GM23338 (cell line): ENCODE measurements around the gene TMEM63B. TPM values are rescaled to one million over a fixed set of nuclear protein-coding genes. Genes with fewer than 3 reads are reported as not detected.

Experiments
- ATAC-seq: fragments of 200-7000 bp; cut with Tn5 transposase; 3 replicates; pipeline ENCODE4 v1.9.1; 2020
- DNase-seq: peaks from one replicate; pipeline ENCODE4 v3.0.0-alpha.2; 2015; ENCODE audit warnings: low spot score
- H2AFZ ChIP-seq: fragments of 200-600 bp; sonication (generic); 2 replicates; pipeline ENCODE4 v1.8.0; 2016; ENCODE audit warnings: antibody characterized with exemption, mild to moderate bottlenecking, moderate library complexity
- H3F3A ChIP-seq: fragments of 200-600 bp; sonication (generic); replicated peaks from 2 replicates; pipeline ENCODE4 v1.8.0; 2017; ENCODE audit warnings: antibody characterized with exemption, mixed run types, low read depth
- H3K27ac ChIP-seq: fragments of 200-600 bp; sonication (generic); 2 replicates; pipeline ENCODE4 v1.6.1; 2016; ENCODE audit warnings: low read depth
- H3K27me3 ChIP-seq: fragments of 200-600 bp; sonication (generic); 2 replicates; pipeline ENCODE4 v1.8.0; 2016; ENCODE audit warnings: mild to moderate bottlenecking, mixed run types, moderate library complexity; ENCODE audit not compliant: insufficient read depth
- H3K36me3 ChIP-seq: fragments of 200-600 bp; sonication (generic); 2 replicates; pipeline ENCODE4 v1.8.0; 2016; ENCODE audit warnings: mild to moderate bottlenecking; ENCODE audit not compliant: insufficient read depth
- H3K4me1 ChIP-seq: fragments of 200-600 bp; sonication (generic); 2 replicates; pipeline ENCODE4 v1.8.0; 2016; ENCODE audit warnings: mild to moderate bottlenecking, moderate library complexity; ENCODE audit not compliant: insufficient read depth
- H3K4me2 ChIP-seq: fragments of 200-600 bp; sonication (generic); 2 replicates; pipeline ENCODE4 v1.7.1; 2017; ENCODE audit warnings: mixed run types
- H3K4me3 ChIP-seq: fragments of 200-600 bp; sonication (generic); 2 replicates; pipeline ENCODE4 v1.6.1; 2016; ENCODE audit warnings: mixed run types
- H3K79me2 ChIP-seq: fragments of 200-600 bp; sonication (generic); replicated peaks from 2 replicates; pipeline ENCODE4 v1.8.0; 2017; ENCODE audit warnings: mild to moderate bottlenecking; ENCODE audit not compliant: insufficient read depth
- H3K9me2 ChIP-seq: fragments of 200-600 bp; sonication (generic); 2 replicates; pipeline ENCODE4 v1.8.0; 2017; ENCODE audit not compliant: insufficient read depth
- H4K20me1 ChIP-seq: fragments of 200-600 bp; sonication (generic); replicated peaks from 2 replicates; pipeline ENCODE4 v1.8.0; 2017; ENCODE audit warnings: mild to moderate bottlenecking; ENCODE audit not compliant: insufficient read depth
- H3K27ac Mint-ChIP-seq: 2 replicates; pipeline ENCODE4 v1.8.0; 2020; ENCODE audit warnings: inconsistent platforms, mild to moderate bottlenecking, moderate library complexity, mixed read lengths
- H3K27me3 Mint-ChIP-seq: 3 replicates; pipeline ENCODE4 v1.8.0; 2022; ENCODE audit warnings: low read depth, mild to moderate bottlenecking, moderate library complexity, mixed read lengths, inconsistent platforms; ENCODE audit not compliant: insufficient read depth, poor library complexity
- H3K36me3 Mint-ChIP-seq: 3 replicates; pipeline ENCODE4 v1.8.0; 2021; ENCODE audit warnings: low read depth, mild to moderate bottlenecking, inconsistent platforms, moderate library complexity, mixed read lengths
- H3K4me1 Mint-ChIP-seq: 3 replicates; pipeline ENCODE4 v1.8.0; 2020; ENCODE audit warnings: mild to moderate bottlenecking, inconsistent platforms, mixed read lengths
- H3K4me3 Mint-ChIP-seq: 3 replicates; pipeline ENCODE4 v1.8.0; 2021; ENCODE audit warnings: moderate library complexity, mild to moderate bottlenecking, inconsistent platforms, mixed read lengths
- H3K9me3 Mint-ChIP-seq: 3 replicates; pipeline ENCODE4 v1.8.0; 2020; ENCODE audit warnings: moderate library complexity, mild to moderate bottlenecking, inconsistent platforms, mixed read lengths
- CREB1 ChIP-seq: fragments of 250-450 bp; sonication (Bioruptor Pico); IDR thresholded peaks from 2 replicates; pipeline ENCODE4 v1.5.0; 2020; ENCODE audit warnings: low read depth, mild to moderate bottlenecking, moderate library complexity
- ETS1 ChIP-seq: IDR thresholded peaks from 2 replicates; pipeline ENCODE4 v1.6.1; 2016; ENCODE audit warnings: antibody characterized with exemption
- REST ChIP-seq: IDR thresholded peaks from one replicate; pipeline ENCODE4 v1.6.1; 2018; ENCODE audit warnings: antibody characterized with exemption; ENCODE audit not compliant: unreplicated experiment
- STAT1 ChIP-seq: IDR thresholded peaks from one replicate; pipeline ENCODE4 v1.6.1; 2016; ENCODE audit warnings: antibody characterized with exemption; ENCODE audit not compliant: unreplicated experiment
- ZNF331 ChIP-seq: fragments of 250-450 bp; sonication (Bioruptor Pico); IDR thresholded peaks from 2 replicates; pipeline ENCODE4 v1.5.0; 2020; ENCODE audit warnings: low read depth, mild to moderate bottlenecking, moderate library complexity
- ZNF462 ChIP-seq: fragments of 250-450 bp; sonication (Bioruptor Pico); IDR thresholded peaks from 2 replicates; pipeline ENCODE4 v1.5.0; 2020; ENCODE audit warnings: mild to moderate bottlenecking, moderate library complexity
- polyA plus RNA-seq: library from polyadenylated mRNA; unstranded; fragments of >200 nt; fragmentation: Nextera tagmentation; extraction: Ambion mirVana; gene quantifications from 2 replicates; pipeline ENCODE4 v1.2.1, GENCODE V29; 2016
- total RNA-seq: library from RNA; depleted of rRNA; stranded (reverse); fragments of >200 nt; shearing (Covaris generic); gene quantifications from 2 replicates; pipeline ENCODE4 v1.2.3, GENCODE V29; 2014
- TF ChIP-seq, protein P1 (sequence below), 2 experiments: fragments of 200-600 bp in 1 of 2; sonication (generic) in 1 of 2; conservative IDR thresholded peaks; 2 replicates each; pipeline versions ENCODE4 v1.5.1 to v1.6.1; 2016 to 2017; ENCODE audit warnings: antibody characterized with exemption in 2 of 2, low read depth in 2 of 2, mild to moderate bottlenecking in 2 of 2, moderate library complexity in 1 of 2

Gene TMEM63B
- total and polyA plus RNA-seq, 2 experiments from 2014 or later: 10.1 to 36.0 TPM

GRCh38 chr6:44177691-44178423 is 50.5 kb downstream of the TMEM63B start (continued):
- TF ChIP-seq ZNF331 (no peak), CREB1 (CRISPR knock-in tag) (no peak), REST (no peak)
- TF ChIP-seq, protein P1, sequence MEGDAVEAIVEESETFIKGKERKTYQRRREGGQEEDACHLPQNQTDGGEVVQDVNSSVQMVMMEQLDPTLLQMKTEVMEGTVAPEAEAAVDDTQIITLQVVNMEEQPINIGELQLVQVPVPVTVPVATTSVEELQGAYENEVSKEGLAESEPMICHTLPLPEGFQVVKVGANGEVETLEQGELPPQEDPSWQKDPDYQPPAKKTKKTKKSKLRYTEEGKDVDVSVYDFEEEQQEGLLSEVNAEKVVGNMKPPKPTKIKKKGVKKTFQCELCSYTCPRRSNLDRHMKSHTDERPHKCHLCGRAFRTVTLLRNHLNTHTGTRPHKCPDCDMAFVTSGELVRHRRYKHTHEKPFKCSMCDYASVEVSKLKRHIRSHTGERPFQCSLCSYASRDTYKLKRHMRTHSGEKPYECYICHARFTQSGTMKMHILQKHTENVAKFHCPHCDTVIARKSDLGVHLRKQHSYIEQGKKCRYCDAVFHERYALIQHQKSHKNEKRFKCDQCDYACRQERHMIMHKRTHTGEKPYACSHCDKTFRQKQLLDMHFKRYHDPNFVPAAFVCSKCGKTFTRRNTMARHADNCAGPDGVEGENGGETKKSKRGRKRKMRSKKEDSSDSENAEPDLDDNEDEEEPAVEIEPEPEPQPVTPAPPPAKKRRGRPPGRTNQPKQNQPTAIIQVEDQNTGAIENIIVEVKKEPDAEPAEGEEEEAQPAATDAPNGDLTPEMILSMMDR (conservative IDR thresholded peaks at IDR 0.05; ENCODE audit: low read depth in 2 of 2): no peak

DNA sequence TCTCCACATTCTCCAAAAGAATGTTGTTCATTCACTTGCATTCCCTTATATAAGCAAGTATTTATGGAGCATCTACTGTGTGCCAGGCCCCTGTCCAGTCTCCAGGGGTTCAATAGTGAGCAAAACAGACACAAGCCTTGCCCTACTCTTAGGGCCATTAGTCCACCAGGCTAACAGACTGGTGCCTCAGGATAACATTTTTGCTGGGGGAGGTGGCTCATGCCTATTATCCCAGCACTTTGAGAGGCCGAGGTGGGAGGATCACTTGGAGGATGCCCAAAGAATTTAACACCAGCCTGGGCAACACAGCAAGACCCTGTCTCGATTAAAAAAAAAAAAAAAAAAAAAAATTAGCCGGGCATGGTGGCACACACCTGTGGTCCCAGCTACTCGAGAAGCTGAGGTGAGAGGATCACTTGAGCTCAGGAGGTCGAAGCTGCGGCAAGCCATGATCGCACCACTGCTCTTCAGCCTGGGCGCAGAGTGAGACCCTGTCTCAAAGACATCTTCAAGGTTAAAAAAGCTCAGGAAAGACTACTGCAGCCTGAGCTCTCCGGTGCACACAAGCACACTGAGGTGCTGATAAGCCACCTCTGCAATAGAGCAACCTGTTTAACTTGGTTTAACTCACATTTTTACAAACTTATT is 51.2 kb downstream of the TMEM63B start:
- Mint-ChIP-seq H3K36me3 (no peaks in the 10 kb centered on the region; the same call in 2 of the 3 replicates), H3K27ac (no peak overlapping the region), H3K4me1 (peaks cover 18% of the 10 kb centered on the region), H3K27me3 (peaks cover 25% of the 10 kb centered on the region), H3K9me3 (no peaks in the 10 kb centered on the region), H3K4me3 (no peak overlapping the region)
- Histone ChIP-seq H3K9me2 (no peaks in the 10 kb centered on the region), H2AFZ (no peak overlapping the region), H3K4me1 (no peaks in the 10 kb centered on the region; the same call in 1 of the 2 replicates), H3K4me3 (no peak overlapping the region), H3K4me2 (no peak overlapping the region), H3K27ac (no peak overlapping the region), H3K36me3 (no peaks in the 10 kb centered on the region), H4K20me1 (no peaks in the 10 kb centered on the region), H3K27me3 (no peaks in the 10 kb centered on the region), H3K79me2 (no peaks in the 10 kb centered on the region), H3F3A (no peaks in the 10 kb centered on the region)
- ATAC-seq: no peak
- no peak for DNase-seq
- no peak for TF ChIP-seq ZNF331
- TF ChIP-seq, protein P1 (conservative IDR thresholded peaks at IDR 0.05; ENCODE audit: low read depth in 2 of 2): no peak
- no peak for TF ChIP-seq ZNF462
- no peak for TF ChIP-seq ETS1
- TF ChIP-seq STAT1: no peak
